Right lobe of liver (tissue), 6 donors: Measurements from ENCODE around the gene NBAS. TPM values are rescaled to one million over a fixed set of nuclear protein-coding genes. Genes with fewer than 3 reads are reported as not detected.

Source experiments
- ATAC-seq, 4 donors: fragments of 200-7000 bp; cut with Tn5 transposase; one replicate each; pipeline ENCODE4 v1.9.1; 2020; ENCODE audit warnings: mild to moderate bottlenecking in 4 of 4, moderate library complexity in 4 of 4
- DNase-seq, 3 donors: peaks; one replicate each; pipeline ENCODE4 v3.0.0-alpha.2; 2020
- H3K27ac ChIP-seq, 3 donors: fragments of 200-600 bp; one replicate each; pipeline ENCODE4 v1.8.0; 2022
- H3K27me3 ChIP-seq, 2 donors: fragments of 200-600 bp; one replicate each; pipeline ENCODE4 v1.8.0; 2022
- H3K36me3 ChIP-seq, 4 donors: fragments of 200-600 bp; sonication (generic) in 1 of 4; one replicate each; pipeline versions ENCODE4 v1.5.1 to v1.8.0; 2017 to 2022; ENCODE audit warnings: control low read depth in 1 of 4
- H3K4me1 ChIP-seq, 4 donors: fragments of 200-600 bp; sonication (generic) in 1 of 4; one replicate each; pipeline versions ENCODE4 v1.5.1 to v1.8.0; 2017 to 2022; ENCODE audit warnings: control low read depth in 1 of 4
- H3K4me3 ChIP-seq, 3 donors: fragments of 200-600 bp; one replicate each; pipeline ENCODE4 v1.8.0; 2022
- H3K9me3 ChIP-seq, 4 donors: fragments of 200-600 bp; sonication (generic) in 1 of 4; one replicate each; pipeline versions ENCODE4 v1.5.1 to v1.8.0; 2017 to 2022; ENCODE audit warnings: control low read depth in 1 of 4
- CTCF ChIP-seq, 4 donors: fragments of 200-600 bp in 3 of 4; fragments of 450-650 bp in 1 of 4; IDR thresholded peaks; one replicate each; pipeline versions ENCODE4 v1.5.1 to v1.8.0; 2016 to 2022; ENCODE audit warnings: antibody characterized with exemption in 4 of 4, mild to moderate bottlenecking in 2 of 4
- POLR2A ChIP-seq: fragments of 450-650 bp; IDR thresholded peaks from one replicate; pipeline ENCODE4 v1.6.1; 2017; ENCODE audit warnings: antibody characterized with exemption, mild to moderate bottlenecking
- WGBS: methylation state at CpG from one replicate; pipeline ENCODE4 v1.1.6; 2018; ENCODE audit warnings: low coverage, low lambda C conversion rate; ENCODE audit not compliant: insufficient coverage; ENCODE audit errors: missing lambda C conversion rate; 5-methylcytosine and 5-hydroxymethylcytosine counted together
- intact Hi-C, 2 donors: fragments of 100-400 bp; cut with DNase I; formaldehyde crosslinking; loops; one replicate each; pipeline versions ENCODE4 v1.11.2 to v1.14.1; 2022
- total RNA-seq, 6 experiments: library from RNA; depleted of rRNA in 2 of 6; stranded (reverse); fragments of >200 nt in 2 of 6; fragmentation: NEBNext Ultra II Directional in 3 of 6; extraction: Animal tissue kit (Norgen Biotek cat#: 25700) in 3 of 6; gene quantifications; one replicate each; pipeline versions ENCODE4 v1.1.0 to v1.2.4, GENCODE V29; 2016 to 2023
- donor health status: DM: no; HTN: yes; CAD: no.
- donor health status: DM: no; HTN: no; CAD: no.
- donor health status: DM: no; HTN: no; CAD: no.
- donor health status: DM: no; HTN: yes; CAD: no.
- donor health status: DM: no; HTN: yes; CAD: no.

Gene NBAS
- total RNA-seq, 6 experiments from 2014 or later = 16.1 to 21.8 (median 18.5) TPM

DNA sequence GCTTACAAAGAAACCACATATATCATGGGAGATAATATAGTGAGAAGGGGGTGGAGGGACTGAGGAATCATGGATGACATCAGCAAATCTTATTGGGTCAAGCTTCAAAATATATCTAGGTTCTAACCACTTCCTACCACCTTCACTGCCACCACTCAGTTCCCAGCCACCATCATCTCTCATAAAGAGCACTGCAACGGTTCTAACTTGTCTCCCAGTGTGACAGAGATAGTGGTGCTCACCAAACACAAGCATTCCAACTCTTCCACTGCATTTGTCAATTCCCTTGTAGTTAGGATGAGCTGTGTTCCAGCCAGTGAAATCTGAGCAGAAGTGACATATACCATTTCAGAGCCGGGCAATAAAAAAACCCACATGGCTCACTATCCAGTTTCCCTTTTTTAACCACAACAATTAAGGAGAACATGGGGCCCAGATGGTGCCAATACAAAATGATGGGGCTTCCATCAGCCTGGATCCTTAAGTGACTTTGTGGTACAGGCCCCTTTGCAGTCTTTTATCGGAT, 318.1 kb downstream of the NBAS start:
- intact Hi-C loops = no loop called here
- no peaks in the 10 kb centered on the region for H3K36me3 ChIP-seq
- DNase-seq (no peak), ATAC-seq (no peak)
- H3K4me1 ChIP-seq = no peaks in the 10 kb centered on the region
- no peaks in the 10 kb centered on the region for H3K27me3 ChIP-seq
- WGBS = 67% methylated on average over 1 of the region's 3 CpGs
- TF ChIP-seq POLR2A (no peak), CTCF (IDR thresholded peaks at IDR 0.05) (no peak)
- no peak overlapping the region for H3K4me3 ChIP-seq
- no peaks in the 10 kb centered on the region for H3K9me3 ChIP-seq
- no peak overlapping the region for H3K27ac ChIP-seq

DNA sequence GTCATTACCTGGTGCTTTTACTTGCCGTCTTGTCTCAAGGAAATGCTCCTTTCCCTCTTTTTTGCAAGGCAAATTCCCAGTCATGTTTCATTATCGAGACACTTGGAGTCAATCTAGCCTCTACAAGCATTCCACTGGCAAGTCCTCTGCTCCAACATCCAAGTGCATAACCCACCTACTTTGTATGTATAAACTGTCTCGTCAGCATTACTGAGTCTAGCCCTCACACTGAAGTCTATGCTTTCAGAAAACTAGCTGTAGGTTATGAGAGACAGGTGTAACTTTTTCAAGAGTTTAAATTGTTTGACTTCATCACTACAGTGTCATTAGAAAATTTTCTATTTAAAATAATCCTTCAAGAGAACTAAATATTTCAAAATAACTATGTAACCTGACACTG, 319.2 kb downstream of the NBAS start:
- 83% methylated on average over 3 of the region's 3 CpGs for WGBS
- no peak for ATAC-seq
- no peaks in the 10 kb centered on the region for H3K9me3 ChIP-seq
- TF ChIP-seq POLR2A = no peak
- H3K36me3 ChIP-seq = no peaks in the 10 kb centered on the region
- intact Hi-C loops = no loop called here
- no peaks in the 10 kb centered on the region for H3K4me1 ChIP-seq
- no peak for DNase-seq
- H3K27me3 ChIP-seq = no peaks in the 10 kb centered on the region
- no peak overlapping the region for H3K4me3 ChIP-seq
- H3K27ac ChIP-seq = no peak overlapping the region

DNA sequence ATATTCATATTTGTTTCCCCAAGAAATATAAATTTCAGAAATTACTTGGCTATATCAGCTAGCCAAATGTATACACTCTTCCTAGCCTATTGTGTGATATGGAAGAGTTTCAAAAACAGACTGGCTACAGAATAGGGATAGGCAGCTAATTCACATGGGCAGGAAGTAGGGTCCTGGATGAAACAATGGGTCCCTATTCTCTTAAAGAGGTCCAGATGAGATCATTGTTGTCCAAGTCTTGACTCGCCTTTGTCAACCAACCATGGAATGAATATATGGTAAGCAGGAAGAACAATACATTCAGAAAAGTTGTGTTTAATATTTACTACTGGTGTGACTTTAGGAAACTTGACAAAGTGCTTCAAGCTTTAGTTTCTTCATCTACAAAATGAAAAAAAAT, 319.9 kb downstream of the NBAS start:
- TF ChIP-seq CTCF (IDR thresholded peaks at IDR 0.05) = no peak
- no peak for TF ChIP-seq POLR2A

DNA sequence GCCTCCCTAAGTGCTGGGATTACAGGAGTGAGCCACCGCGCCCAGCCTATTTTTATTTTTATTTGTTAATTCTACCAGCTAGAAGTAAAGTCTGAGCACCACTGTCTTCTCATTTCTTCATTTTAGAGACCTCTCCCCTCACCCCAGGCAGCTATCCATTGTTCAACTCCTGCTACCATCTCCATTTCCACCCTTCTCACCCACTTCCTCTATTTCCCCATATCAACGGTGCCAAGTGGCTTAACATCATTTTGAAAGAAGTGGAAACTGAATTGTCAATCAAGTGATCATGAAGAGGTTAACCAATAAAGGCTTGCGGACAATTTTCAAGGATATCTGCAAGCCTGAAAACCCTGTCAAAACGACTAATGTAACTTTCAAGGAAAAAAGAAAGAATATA, 323.1 kb downstream of the NBAS start:
- 81% methylated on average over 5 of the region's 5 CpGs for WGBS
- intact Hi-C loops = no loop called here
- ATAC-seq (no peak), DNase-seq (no peak)
- no peaks in the 10 kb centered on the region for H3K9me3 ChIP-seq
- TF ChIP-seq CTCF (IDR thresholded peaks at IDR 0.05) (no peak), POLR2A (no peak)
- no peaks in the 10 kb centered on the region for H3K27me3 ChIP-seq
- H3K4me1 ChIP-seq = no peaks in the 10 kb centered on the region
- peaks cover 0 to 3% (median 0%) of the 10 kb centered on the region in 4 donors for H3K36me3 ChIP-seq
- H3K27ac ChIP-seq = no peak overlapping the region
- no peak overlapping the region for H3K4me3 ChIP-seq

More for the DNA sequence above, 319.9 kb downstream of the NBAS start:
- no peak for DNase-seq
- H3K4me3 ChIP-seq = no peak overlapping the region
- no peak for ATAC-seq
- no peaks in the 10 kb centered on the region for H3K4me1 ChIP-seq
- intact Hi-C loops = no loop called here
- 88% methylated on average over 1 of the region's 1 CpG for WGBS
- no peaks in the 10 kb centered on the region for H3K27me3 ChIP-seq
- no peaks in the 10 kb centered on the region for H3K9me3 ChIP-seq
- no peak overlapping the region for H3K27ac ChIP-seq
- no peaks in the 10 kb centered on the region for H3K36me3 ChIP-seq

GRCh38 chr2:15230599-15231192, 330.4 kb downstream of the NBAS start:
- no peak overlapping the region for H3K27ac ChIP-seq
- ATAC-seq = no peak
- H3K27me3 ChIP-seq = no peaks in the 10 kb centered on the region
- H3K4me3 ChIP-seq = no peak overlapping the region
- intact Hi-C loops = no loop called here
- no peaks in the 10 kb centered on the region for H3K4me1 ChIP-seq
- no peak for DNase-seq
- no peak for TF ChIP-seq CTCF (IDR thresholded peaks at IDR 0.05)
- TF ChIP-seq POLR2A = no peak
- WGBS = 88% methylated on average over 3 of the region's 7 CpGs
- no peaks in the 10 kb centered on the region for H3K9me3 ChIP-seq
- peaks cover 0 to 5% (median 3%) of the 10 kb centered on the region in 4 donors for H3K36me3 ChIP-seq
